Renal pelvis (tissue), 4 donors: ENCODE results near the gene ZNF567. TPM values are rescaled to one million over a fixed set of nuclear protein-coding genes. Genes with fewer than 3 reads are reported as not detected.
"Not testable (repeated sequence)": the region's sequence is repeated elsewhere in the genome, so short reads cannot be mapped to it uniquely, and the experiment has no call there.

Experiments
- DNase-seq: peaks from one replicate; pipeline ENCODE4 v3.0.0-alpha.2; 2013
- polyA plus RNA-seq, 3 donors: library from polyadenylated mRNA; unstranded; fragments of 120-200 nt; gene quantifications; one replicate each; pipeline ENCODE4 v1.2.1, GENCODE V29; 2013; ENCODE audit not compliant: insufficient read length in 3 of 3

ZNF567 gene
- polyA plus RNA-seq, 3 donors: 11.1 to 13.4 (median 12.0) TPM

DNA sequence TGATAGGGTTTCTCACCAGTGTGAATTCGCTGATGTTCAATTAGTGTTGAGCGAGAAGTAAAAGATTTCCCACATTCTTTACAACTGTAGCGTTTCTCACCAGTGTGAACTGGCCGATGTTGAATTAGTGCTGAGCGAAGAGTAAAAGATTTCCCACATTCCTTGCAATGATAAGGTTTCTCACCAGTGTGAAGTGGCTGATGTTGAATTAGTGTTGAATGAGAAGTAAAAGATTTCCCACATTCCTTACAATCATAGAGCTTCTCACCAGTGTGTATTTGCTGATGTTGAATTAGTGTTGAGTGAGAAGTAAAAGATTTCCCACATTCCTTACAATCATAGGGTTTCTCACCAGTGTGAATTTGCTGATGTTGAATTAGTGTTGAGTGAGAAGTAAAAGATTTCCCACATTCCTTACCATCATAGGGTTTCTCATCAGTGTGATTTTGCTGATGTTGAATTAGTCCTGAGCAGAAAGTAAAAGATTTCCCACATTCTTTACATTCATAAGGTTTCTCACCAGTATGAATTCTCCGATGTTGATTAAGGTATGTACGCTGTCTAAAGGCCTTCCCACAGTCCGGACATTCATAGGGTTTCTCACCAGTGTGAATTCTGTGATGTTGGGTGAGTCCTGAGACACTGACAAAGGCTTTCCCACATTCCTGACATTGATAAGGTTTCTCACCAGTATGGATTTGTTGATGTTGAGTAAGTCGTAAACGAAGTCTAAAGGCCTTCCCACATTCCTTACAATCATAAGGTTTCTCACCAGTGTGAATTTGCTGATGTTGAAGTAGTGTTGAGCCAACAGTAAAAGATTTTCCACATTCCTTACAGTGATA is 61.2 kb downstream of the ZNF567 start:
- DNase-seq: no peak

DNA sequence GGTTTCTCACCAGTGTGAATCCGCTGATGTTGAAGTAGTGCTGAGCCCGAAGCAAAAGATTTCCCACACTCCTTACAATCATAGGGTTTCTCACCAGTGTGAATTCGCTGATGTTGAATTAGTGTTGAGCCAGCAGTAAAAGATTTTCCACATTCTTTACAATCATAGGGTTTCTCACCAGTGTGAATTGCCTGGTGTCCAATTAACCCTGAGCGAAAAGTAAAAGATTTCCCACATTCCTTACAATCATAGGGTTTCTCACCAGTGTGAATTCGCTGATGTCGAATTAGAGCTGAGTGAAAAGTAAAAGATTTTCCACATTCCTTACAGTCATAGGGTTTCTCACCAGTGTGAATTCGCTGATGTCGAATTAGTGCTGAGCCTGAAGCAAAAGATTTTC is 62.2 kb downstream of the ZNF567 start:
- not testable (repeated sequence) for DNase-seq

- DNase-seq: no peak
Measured at GRCh38 chr19:36750066-36750691, 62.8 kb downstream of the ZNF567 start.

Other genes starting within 250 kb of the ZNF567 start
- 10 to 100 TPM; 13.8 to 18.3 (median 15.7) TPM for gene ZNF566, start 198.1 kb upstream of the ZNF567 start, polyA plus RNA-seq
- 10 to 100 TPM; 26.4 to 33.0 (median 30.5) TPM for gene ZNF260, start 159.3 kb upstream of the ZNF567 start, polyA plus RNA-seq
- 10 to 100 TPM; 15.7 to 26.8 (median 26.3) TPM for gene ZNF529, start 114.3 kb upstream of the ZNF567 start, polyA plus RNA-seq
- gene ZNF382, start 82.3 kb upstream of the ZNF567 start, polyA plus RNA-seq: 10 to 100 TPM in 1 of 3 donors, 1 to 10 TPM in 2; 5.9 to 12.0 (median 8.8) TPM
- gene ZNF461, start 20.8 kb upstream of the ZNF567 start, polyA plus RNA-seq: 10 to 100 TPM; 10.1 to 15.5 (median 13.8) TPM
- 1 to 10 TPM; 2.6 to 4.5 (median 3.8) TPM for gene ZNF850, start 85.2 kb downstream of the ZNF567 start, polyA plus RNA-seq
- 10 to 100 TPM in 2 of 3 donors, 1 to 10 TPM in 1; 9.7 to 17.1 (median 14.2) TPM for gene ZNF790, start 150.8 kb downstream of the ZNF567 start, polyA plus RNA-seq
- 10 to 100 TPM; 12.6 to 19.5 (median 19.4) TPM for gene ZNF345, start 163.3 kb downstream of the ZNF567 start, polyA plus RNA-seq
- gene ZNF829, start 228.7 kb downstream of the ZNF567 start, polyA plus RNA-seq: 1 to 10 TPM; 6.2 to 7.9 (median 7.6) TPM
- 10 to 100 TPM; 21.4 to 29.0 (median 22.9) TPM for gene ZNF568, start 228.7 kb downstream of the ZNF567 start, polyA plus RNA-seq